HCT116 (cell line): Measurements from ENCODE around the gene LDLRAD4. TPM values are rescaled to one million over a fixed set of nuclear protein-coding genes. Genes with fewer than 3 reads are reported as not detected.

Experiments
- ATAC-seq: fragments of 200-7000 bp; cut with Tn5 transposase; 2 replicates; pipeline ENCODE4 v1.9.1; 2020; ENCODE audit warnings: mild to moderate bottlenecking, moderate library complexity
- BruUV-seq: library from RNA; stranded (reverse); fragments of 400-500 nt; replicated peaks from 2 replicates; lab custom pipeline; 2021; lab: Mats Ljungman, UMichigan
- CTCF ChIA-PET: fragments of 300-600 bp; sonication (Branson Sonifier 250); formaldehyde crosslinking; loops from one replicate; lab custom pipeline; 2021; ENCODE audit warnings: antibody characterized with exemption; lab: Charles Lee
- POLR2A ChIA-PET: fragments of 300-600, 350-600 bp; sonication (Branson Sonifier 250); formaldehyde crosslinking; loops from one replicate; lab custom pipeline; 2021; ENCODE audit warnings: antibody characterized with exemption; lab: Charles Lee
- RAD21 ChIA-PET, 2 experiments: fragments of 300-600 bp; sonication (Branson Sonifier 250); formaldehyde crosslinking; loops; one replicate each; lab custom pipeline; 2023; ENCODE audit warnings: low total read pairs in 2 of 2; ENCODE audit not compliant: uncharacterized antibody in 2 of 2, unreplicated experiment in 2 of 2, low non-redundant PET in 1 of 2; lab: Charles Lee
- DNase-seq: peaks from one replicate; pipeline ENCODE4 v3.0.0-alpha.2; 2010; ENCODE audit warnings: low read depth, low spot score
- H2AFZ ChIP-seq: fragments of 200-600 bp; shearing (Covaris generic), sonication (generic); 2 replicates; pipeline ENCODE4 v1.6.1; 2017; ENCODE audit warnings: low read depth, mixed run types, mixed read lengths, antibody characterized with exemption, low read length; ENCODE audit not compliant: poor library complexity, severe bottlenecking
- H3K27ac ChIP-seq: 2 replicates; pipeline ENCODE4 v1.5.1; 2012; ENCODE audit warnings: low read depth, low read length
- H3K27me3 ChIP-seq: fragments of 200-600 bp; sonication (generic); 2 replicates; pipeline ENCODE4 v1.6.1; 2016; ENCODE audit warnings: mixed run types, low read length, mixed read lengths; ENCODE audit not compliant: insufficient read depth
- H3K36me3 ChIP-seq, 2 experiments: fragments of 200-500 bp in 1 of 2; fragments of 200-600 bp in 1 of 2; sonication (Bioruptor generic) in 1 of 2; sonication (generic) in 1 of 2; 2 replicates each; pipeline versions ENCODE4 v1.5.1 to v1.6.1; 2014 to 2016; ENCODE audit warnings: low read length in 2 of 2, inconsistent platforms in 1 of 2, mixed read lengths in 1 of 2, mixed run types in 1 of 2; ENCODE audit not compliant: insufficient read depth in 2 of 2, control insufficient read depth in 1 of 2
- H3K4me1 ChIP-seq, 2 experiments: fragments of 200-600 bp in 1 of 2; sonication (generic) in 1 of 2; 2 replicates each; pipeline versions ENCODE4 v1.5.1 to v1.6.1; 2012 to 2017; ENCODE audit warnings: low read length in 2 of 2, inconsistent platforms in 1 of 2, mild to moderate bottlenecking in 1 of 2, mixed read lengths in 1 of 2, mixed run types in 1 of 2, moderate library complexity in 1 of 2; ENCODE audit not compliant: insufficient read depth in 2 of 2, control insufficient read depth in 1 of 2
- H3K4me2 ChIP-seq: fragments of 200-600 bp; sonication (generic); 2 replicates; pipeline ENCODE4 v1.6.1; 2017; ENCODE audit warnings: mixed run types, low read length, mixed read lengths
- H3K4me3 ChIP-seq, 2 experiments: fragments of 200-600 bp in 1 of 2; sonication (generic) in 1 of 2; replicated peaks in 1 of 2; 2 replicates each; pipeline ENCODE4 v1.5.1; 2011 to 2016; ENCODE audit warnings: low read length in 2 of 2, control low read depth in 1 of 2, low read depth in 1 of 2, mild to moderate bottlenecking in 1 of 2, mixed read lengths in 1 of 2, mixed run types in 1 of 2
- H3K79me2 ChIP-seq: fragments of 200-600 bp; sonication (generic); 2 replicates; pipeline ENCODE4 v1.6.1; 2017; ENCODE audit warnings: mild to moderate bottlenecking, mixed run types, low read length, moderate library complexity, mixed read lengths; ENCODE audit not compliant: insufficient read depth
- H3K9ac ChIP-seq: fragments of 200-600 bp; sonication (generic); 2 replicates; pipeline ENCODE4 v1.6.1; 2016; ENCODE audit warnings: low read length, mixed read lengths
- H3K9me2 ChIP-seq: fragments of 200-600 bp; sonication (generic), shearing (Covaris generic); 2 replicates; pipeline ENCODE4 v1.6.1; 2017; ENCODE audit warnings: mixed run types, mild to moderate bottlenecking, moderate library complexity; ENCODE audit not compliant: insufficient read depth
- H3K9me3 ChIP-seq, 2 experiments: fragments of 200-500 bp in 1 of 2; fragments of 200-600 bp in 1 of 2; sonication (Bioruptor generic) in 1 of 2; sonication (generic) in 1 of 2; 2 replicates each; pipeline ENCODE4 v1.6.1; 2014 to 2017; ENCODE audit warnings: low read length in 2 of 2, mixed read lengths in 2 of 2, inconsistent platforms in 1 of 2, low read depth in 1 of 2, mild to moderate bottlenecking in 1 of 2, mixed run types in 1 of 2, moderate library complexity in 1 of 2; ENCODE audit not compliant: control insufficient read depth in 1 of 2, insufficient read depth in 1 of 2
- H4K20me1 ChIP-seq: fragments of 200-600 bp; sonication (generic), shearing (Covaris generic); 2 replicates; pipeline ENCODE4 v1.6.1; 2017; ENCODE audit warnings: mixed run types, mild to moderate bottlenecking, moderate library complexity; ENCODE audit not compliant: insufficient read depth
- ATF3 ChIP-seq: IDR thresholded peaks from 2 replicates; pipeline ENCODE4 v1.6.1; 2012
- CBX3 ChIP-seq: IDR thresholded peaks from 2 replicates; pipeline ENCODE4 v1.6.1; 2012; ENCODE audit warnings: low read depth
- CTCF ChIP-seq, 3 experiments: fragments of 200-600 bp in 1 of 3; sonication (generic) in 1 of 3; IDR thresholded peaks in 2 of 3; conservative IDR thresholded peaks in 1 of 3; 2 replicates each; pipeline ENCODE4 v1.5.1; 2012 to 2017; ENCODE audit warnings: low read depth in 2 of 3, low read length in 2 of 3, antibody characterized with exemption in 1 of 3, borderline replicate concordance in 1 of 3, control low read depth in 1 of 3, mild to moderate bottlenecking in 1 of 3, mixed read lengths in 1 of 3, mixed run types in 1 of 3, moderate library complexity in 1 of 3; ENCODE audit not compliant: insufficient read depth in 1 of 3
- ELF1 ChIP-seq: IDR thresholded peaks from 2 replicates; pipeline ENCODE4 v1.6.1; 2012; ENCODE audit warnings: low read depth, borderline replicate concordance
- EZH2 ChIP-seq: fragments of 200-600 bp; sonication (generic); IDR thresholded peaks from 2 replicates; pipeline ENCODE4 v1.6.1; 2017; ENCODE audit warnings: antibody characterized with exemption, mixed run types
- EZH2phosphoT487 ChIP-seq: fragments of 200-600 bp; IDR thresholded peaks from 2 replicates; pipeline ENCODE4 v1.6.1; 2018; ENCODE audit warnings: antibody characterized with exemption, borderline replicate concordance
- MAX ChIP-seq: IDR thresholded peaks from 2 replicates; pipeline ENCODE4 v1.6.1; 2012
- POLR2A ChIP-seq: IDR thresholded peaks from 2 replicates; pipeline ENCODE4 v1.7.0; 2011; ENCODE audit warnings: borderline replicate concordance; ENCODE audit not compliant: insufficient read depth, insufficient read length; ENCODE audit errors: extremely low read depth
- RAD21 ChIP-seq: IDR thresholded peaks from 2 replicates; pipeline ENCODE4 v1.6.1; 2012; ENCODE audit warnings: low read depth, mild to moderate bottlenecking
- SIN3A ChIP-seq: IDR thresholded peaks from 2 replicates; pipeline ENCODE4 v1.6.1; 2012; ENCODE audit warnings: low read depth
- YY1 ChIP-seq: IDR thresholded peaks from 2 replicates; pipeline ENCODE4 v1.6.1; 2011; ENCODE audit warnings: low read length, low read depth, moderate library complexity, mild to moderate bottlenecking; ENCODE audit not compliant: insufficient replicate concordance; ENCODE audit errors: extremely low read depth
- ZBTB33 ChIP-seq: IDR thresholded peaks from 2 replicates; pipeline ENCODE4 v1.6.1; 2011; ENCODE audit warnings: mild to moderate bottlenecking, low read length, moderate library complexity; ENCODE audit not compliant: insufficient replicate concordance; ENCODE audit errors: extremely low read depth
- ZFX ChIP-seq: fragments of 450-650 bp; IDR thresholded peaks from 2 replicates; pipeline ENCODE4 v1.6.1; 2017
- ZNF274 ChIP-seq: fragments of 200-500 bp; sonication (Bioruptor generic); IDR thresholded peaks from 2 replicates; pipeline ENCODE4 v1.6.1; 2014; ENCODE audit warnings: mild to moderate bottlenecking, low read depth, low read length, inconsistent platforms
- intact Hi-C: fragments of 100-400 bp; cut with micrococcal nuclease; formaldehyde crosslinking; loops from 2 replicates; pipeline ENCODE4 v1.10.0; 2022
- total RNA-seq: library from RNA; stranded (reverse); gene quantifications from one replicate; pipeline ENCODE4 v1.2.1, GENCODE V29; 2021; ENCODE audit not compliant: unreplicated experiment

LDLRAD4 gene
- total RNA-seq, 1 experiment from 2014 or later, result 1.2 TPM

- ATAC-seq, result no peak
- Histone ChIP-seq H2AFZ (no peak overlapping the region), H3K9me3 (peaks cover 7 to 11% of the 10 kb centered on the region in 2 experiments; a peak in 3 of 4 replicates), H3K4me3 (no peak overlapping the region), H3K27ac (no peak overlapping the region), H3K79me2 (no peaks in the 10 kb centered on the region)
- intact Hi-C loops, result loop anchor here (5.0 to 10.0 kb wide), 2 partner anchors 36 to 51 kb away; no protein-coding TSS in a partner anchor
- no peak for DNase-seq
- ChIA-PET POLR2A (no interaction called here), RAD21 (no interaction called here), CTCF (no interaction called here)
- BruUV-seq, result no TSS peak
- 0 out of 2 replicates have a peak, but pooled peaks have one; percentile 31 for TF ChIP-seq CBX3
- TF ChIP-seq EZH2phosphoT487, result no peak
- no peak for TF ChIP-seq ZFX
- TF ChIP-seq, all 23 proteins: peak for 1
- H3K9ac ChIP-seq, result no peak overlapping the region
- H3K27me3 ChIP-seq, result no peaks in the 10 kb centered on the region
- H3K9me2 ChIP-seq, result no peaks in the 10 kb centered on the region
- H3K4me2 ChIP-seq, result no peak overlapping the region
- no peaks in the 10 kb centered on the region for H4K20me1 ChIP-seq
- H3K36me3 ChIP-seq, result no peaks in the 10 kb centered on the region
- H3K4me1 ChIP-seq, result no peaks in the 10 kb centered on the region
These were observed 97.5 kb downstream of the LDLRAD4 start for GRCh38 chr18:13316063-13316462.

GRCh38 chr18:13317801-13318200 lies 99.2 kb downstream of the LDLRAD4 start:
- Histone ChIP-seq H3K9ac (no peak overlapping the region), H3K27me3 (no peaks in the 10 kb centered on the region), H3K4me1 (no peaks in the 10 kb centered on the region), H3K4me3 (no peak overlapping the region), H2AFZ (no peak overlapping the region), H4K20me1 (no peaks in the 10 kb centered on the region), H3K4me2 (no peak overlapping the region), H3K79me2 (no peaks in the 10 kb centered on the region), H3K27ac (no peak overlapping the region), H3K36me3 (no peaks in the 10 kb centered on the region), H3K9me2 (no peaks in the 10 kb centered on the region), H3K9me3 (peaks cover 7 to 11% of the 10 kb centered on the region in 2 experiments; a peak in 3 of 4 replicates)
- no peak for ATAC-seq
- ChIA-PET POLR2A (no interaction called here), RAD21 (no interaction called here), CTCF (no interaction called here)
- intact Hi-C loops, result loop anchor here (5.0 to 10.0 kb wide), 2 partner anchors 34 to 53 kb away; no protein-coding TSS in a partner anchor
- no TSS peak for BruUV-seq
- no peak for DNase-seq
- TF ChIP-seq YY1 (no peak), ATF3 (no peak), SIN3A (no peak), CTCF (IDR thresholded peaks at IDR 0.05 in 2 of 3, conservative IDR thresholded peaks at IDR 0.05 in 1 of 3; ENCODE audit: borderline replicate concordance in 1 of 3, insufficient read depth in 1 of 3, low read depth in 2 of 3, low read length in 2 of 3) (no peak), ZFX (no peak), EZH2 (no peak), ZBTB33 (no peak), MAX (no peak), RAD21 (no peak), ZNF274 (no peak), POLR2A (no peak), ELF1 (no peak), CBX3 (no peak)
